IMR-90 (cell line): ENCODE measurements around the gene NT5C3B. TPM values are rescaled to one million over a fixed set of nuclear protein-coding genes. Genes with fewer than 3 reads are reported as not detected.
"Not testable (repeated sequence)": the region's sequence is repeated elsewhere in the genome, so short reads cannot be mapped to it uniquely, and the experiment has no call there.

Experiments
- ATAC-seq: fragments of 200-7000 bp; cut with Tn5 transposase; 2 replicates; pipeline ENCODE4 v1.9.1; 2020; ENCODE audit warnings: low read depth, mild to moderate bottlenecking, moderate library complexity
- BruUV-seq: library from RNA; stranded (reverse); fragments of 400-500 nt; replicated peaks from 2 replicates; lab custom pipeline; 2021; lab: Mats Ljungman, UMichigan
- CTCF ChIA-PET: fragments of 300-600 bp; formaldehyde crosslinking; extraction: SDS; loops from one replicate; lab custom pipeline; 2021; ENCODE audit warnings: antibody characterized with exemption; lab: Yijun Ruan, JAX
- POLR2A ChIA-PET: fragments of 300-600 bp; sonication (Branson Sonifier 250); formaldehyde crosslinking; loops from one replicate; lab custom pipeline; 2022; ENCODE audit warnings: antibody characterized with exemption; ENCODE audit not compliant: unreplicated experiment; lab: Charles Lee
- DNase-seq: peaks from one replicate; pipeline ENCODE4 v3.0.0; 2013
- H2AFZ ChIP-seq: replicated peaks from 2 replicates; pipeline ENCODE3; 2013; ENCODE audit warnings: low read length, mild to moderate bottlenecking; ENCODE audit not compliant: poor library complexity
- H2AK5ac ChIP-seq: 2 replicates; pipeline ENCODE4 v1.6.1; 2013; ENCODE audit warnings: low read depth, low read length, inconsistent platforms
- H2AK9ac ChIP-seq: replicated peaks from 2 replicates; pipeline ENCODE3; 2013; ENCODE audit warnings: mild to moderate bottlenecking, low read depth, low read length, moderate library complexity; ENCODE audit not compliant: poor library complexity
- H2BK120ac ChIP-seq: 2 replicates; pipeline ENCODE4 v1.6.1; 2013; ENCODE audit warnings: low read depth, low read length, inconsistent platforms
- H2BK15ac ChIP-seq: 3 replicates; pipeline ENCODE4 v1.6.1; 2013; ENCODE audit warnings: low read depth, low read length, inconsistent platforms
- H2BK20ac ChIP-seq: 2 replicates; pipeline ENCODE4 v1.6.1; 2013; ENCODE audit warnings: low read depth, mild to moderate bottlenecking, inconsistent platforms, low read length, moderate library complexity
- H2BK5ac ChIP-seq: 2 replicates; pipeline ENCODE4 v1.6.1; 2013; ENCODE audit warnings: mild to moderate bottlenecking, low read depth, low read length, inconsistent platforms; ENCODE audit not compliant: poor library complexity, severe bottlenecking
- H3K14ac ChIP-seq: replicated peaks from 2 replicates; pipeline ENCODE4 v1.6.1; 2013; ENCODE audit warnings: low read depth, low read length, inconsistent platforms
- H3K18ac ChIP-seq: 2 replicates; pipeline ENCODE4 v1.6.1; 2013; ENCODE audit warnings: low read depth, low read length, control low read depth
- H3K23ac ChIP-seq: 2 replicates; pipeline ENCODE4 v1.6.1; 2013; ENCODE audit warnings: low read depth, low read length, inconsistent platforms
- H3K27ac ChIP-seq: 2 replicates; pipeline ENCODE4 v1.5.1; 2013; ENCODE audit warnings: mild to moderate bottlenecking, control low read depth, low read length; ENCODE audit not compliant: insufficient read depth
- H3K27me3 ChIP-seq: 2 replicates; pipeline ENCODE4 v1.6.1; 2013; ENCODE audit warnings: low read length; ENCODE audit not compliant: control insufficient read depth, insufficient read depth
- H3K36me3 ChIP-seq: 2 replicates; pipeline ENCODE4 v1.6.1; 2013; ENCODE audit warnings: low read length, mixed read lengths; ENCODE audit not compliant: control insufficient read depth, insufficient read depth
- H3K4ac ChIP-seq: 2 replicates; pipeline ENCODE4 v1.6.1; 2013; ENCODE audit warnings: low read depth, low read length, inconsistent platforms
- H3K4me1 ChIP-seq: 2 replicates; pipeline ENCODE4 v1.6.1; 2013; ENCODE audit warnings: low read length, mixed read lengths; ENCODE audit not compliant: control insufficient read depth, insufficient read depth
- H3K4me2 ChIP-seq: 2 replicates; pipeline ENCODE4 v1.6.1; 2013; ENCODE audit warnings: low read depth, mild to moderate bottlenecking, control low read depth, low read length, moderate library complexity
- H3K4me3 ChIP-seq: 2 replicates; pipeline ENCODE4 v1.5.1; 2013; ENCODE audit warnings: low read depth, mild to moderate bottlenecking, control low read depth, low read length, moderate library complexity; ENCODE audit not compliant: insufficient read depth
- H3K56ac ChIP-seq: 2 replicates; pipeline ENCODE4 v1.6.1; 2013; ENCODE audit warnings: low read length, inconsistent platforms; ENCODE audit not compliant: insufficient read depth; ENCODE audit errors: extremely low read depth
- H3K79me1 ChIP-seq, 2 experiments: 2 replicates each; pipeline ENCODE4 v1.6.1; 2013; ENCODE audit warnings: low read length in 2 of 2, inconsistent platforms in 1 of 2, low read depth in 1 of 2
- H3K9ac ChIP-seq: 2 replicates; pipeline ENCODE4 v1.6.1; 2013; ENCODE audit warnings: low read depth, low read length, control low read depth
- H3K9me1 ChIP-seq: 2 replicates; pipeline ENCODE4 v1.6.1; 2013; ENCODE audit warnings: low read length, inconsistent platforms; ENCODE audit not compliant: insufficient read depth
- H3K9me3 ChIP-seq: 2 replicates; pipeline ENCODE4 v1.6.1; 2013; ENCODE audit warnings: low read length; ENCODE audit not compliant: control insufficient read depth, insufficient read depth
- H4K20me1 ChIP-seq: 2 replicates; pipeline ENCODE4 v1.6.1; 2013; ENCODE audit warnings: low read length, inconsistent platforms; ENCODE audit not compliant: insufficient read depth
- H4K5ac ChIP-seq: 2 replicates; pipeline ENCODE4 v1.6.1; 2013; ENCODE audit warnings: mild to moderate bottlenecking, low read depth, low read length, control low read depth
- H4K8ac ChIP-seq, 2 experiments: 2 replicates each; pipeline ENCODE4 v1.6.1; 2013; ENCODE audit warnings: low read depth in 2 of 2, low read length in 2 of 2, control low read depth in 1 of 2, inconsistent platforms in 1 of 2
- H4K91ac ChIP-seq: 2 replicates; pipeline ENCODE4 v1.6.1; 2013; ENCODE audit warnings: low read depth, low read length, inconsistent platforms; ENCODE audit not compliant: insufficient read depth
- WGBS, 2 experiments: methylation state at CpG; one replicate each; pipeline versions ENCODE4 v1.1.5 to v1.1.7; 2013; ENCODE audit warnings: missing lambda C conversion rate in 2 of 2; ENCODE audit not compliant: insufficient read length in 1 of 2; ENCODE audit errors: extremely low coverage in 2 of 2; 5-methylcytosine and 5-hydroxymethylcytosine counted together
- dilution Hi-C: fragments of 300-500 bp; cut with HindIII; formaldehyde crosslinking; loops from one replicate; pipeline ENCODE4 v1.14.3; 2018; ENCODE audit warnings: low sequenced_read_pairs; ENCODE audit not compliant: unreplicated experiment
- in situ Hi-C: fragments of 300-500 bp; cut with MboI; formaldehyde crosslinking; loops from 3 replicates; pipeline ENCODE4 v1.14.3; 2019; ENCODE audit warnings: low sequenced_read_pairs, inconsistent platforms, mixed read lengths
- intact Hi-C: fragments of 100-400 bp; cut with micrococcal nuclease; formaldehyde crosslinking; loops from 2 replicates; pipeline ENCODE4 v1.10.0; 2022
- polyA plus RNA-seq, 3 experiments: library from polyadenylated mRNA; depleted of rRNA; stranded (reverse); fragments of >200 nt; gene quantifications; 2 replicates each; pipeline ENCODE4 v1.2.3, GENCODE V29; 2012; ENCODE audit warnings: low replicate concordance in 1 of 3
- total RNA-seq: library from RNA; depleted of rRNA; stranded (reverse); fragments of >200 nt; gene quantifications from 2 replicates; pipeline ENCODE4 v1.2.3, GENCODE V29; 2012

The NT5C3B gene
- total and polyA plus RNA-seq, 2 of the 4 experiments (the other 2 are of a cell fraction) = 59.9 to 92.7 TPM

GRCh38 chr17:41776262-41776900, 59.7 kb downstream of the NT5C3B start:
- H3K9me3 ChIP-seq, DNase-seq, dilution Hi-C loops, H3K27ac ChIP-seq, H3K4me3 ChIP-seq, H2BK15ac ChIP-seq, intact Hi-C loops, H3K4ac ChIP-seq, H3K4me2 ChIP-seq, H3K56ac ChIP-seq, H2AFZ ChIP-seq, H2AK9ac ChIP-seq, in situ Hi-C loops, ATAC-seq, H3K14ac ChIP-seq, H3K18ac ChIP-seq, POLR2A ChIA-PET, H3K27me3 ChIP-seq, H3K23ac ChIP-seq, BruUV-seq, H4K8ac ChIP-seq, H3K9ac ChIP-seq, H4K91ac ChIP-seq, H4K5ac ChIP-seq, H2BK5ac ChIP-seq: not testable (repeated sequence)
- Histone ChIP-seq H3K36me3 (peaks cover 18% of the 10 kb centered on the region), H3K79me1 (peaks cover 15 to 68% of the 10 kb centered on the region in 2 experiments; a peak in 3 of 4 replicates), H3K4me1 (peaks cover 27% of the 10 kb centered on the region), H2BK120ac (peak overlapping the region; percentile 4; the same call in 1 of the 2 replicates), H3K9me1 (peaks cover 27% of the 10 kb centered on the region), H2BK20ac (0 out of 2 replicates have a peak overlapping the region, but pooled peaks have one; percentile 25), H2AK5ac (peak overlapping the region; percentile 54; the same call in 1 of the 2 replicates), H4K20me1 (peaks cover 33% of the 10 kb centered on the region)
- 100% methylated on average over 1 of the region's 14 CpGs; no CpG with 5 or more reads in 1 of the 2 experiments for WGBS, 2 experiments
- CTCF ChIA-PET = interaction anchor here (0.7 kb wide), 1 partner anchor 10 kb away, joined by 3 read pairs; the partner anchor contains the start of gene JUP
